ENCODE data around the gene CENPP. TPM values are rescaled to one million over a fixed set of nuclear protein-coding genes. Genes with fewer than 3 reads are reported as not detected.

Gene CENPP
- total and polyA plus RNA-seq, 2 donors from 2014 or later = 1.2 to 4.2 TPM

- Histone ChIP-seq H3K27ac (ENCODE audit: low read depth in 2 of 2, low read length in 2 of 2) (peak within 1 kb of the TSS in 1 of 2 donors; percentile 69), H3K9me3 (ENCODE audit: control insufficient read depth in 2 of 3, insufficient read depth in 1 of 3, low read length in 3 of 3) (peaks cover 0 to 3% (median 0%) of the 10 kb centered on the region in 3 donors), H3K36me3 (ENCODE audit: control insufficient read depth in 2 of 3, insufficient read depth in 3 of 3, low read length in 3 of 3) (no peaks in the 10 kb centered on the region), H3K27me3 (ENCODE audit: control insufficient read depth, insufficient read depth, low read length) (no peaks in the 10 kb centered on the region), H3K9ac (ENCODE audit: low read length in 3 of 3) (peak within 1 kb of the TSS; percentile 6 to 63 (median 31)), H3K4me3 (ENCODE audit: low read length in 3 of 3) (peak within 1 kb of the TSS; percentile 42 to 68 (median 56)), H3K4me1 (ENCODE audit: control insufficient read depth in 2 of 3, insufficient read depth in 2 of 3, low read depth in 1 of 3, low read length in 3 of 3) (peaks cover 0 to 2% (median 0%) of the 10 kb centered on the region in 3 donors)
- no peak for FAIRE-seq
- no peak for TF ChIP-seq CTCF (IDR thresholded peaks at IDR 0.05; ENCODE audit: borderline replicate concordance, extremely low read depth, insufficient read depth)
- intact Hi-C loops (cut with DNase I) = no loop called here
- DNase-seq = peak in 2 of 5 donors; percentile 22 to 78
Observed at GRCh38 chr9:92535940-92536850, 210.4 kb downstream of the CENPP start, which contains the start of gene ECM2. Gene ECM2 (minus strand): TSS chr9:92535990. CDS start chr9:92522866, 13,124 bp downstream.

GRCh38 chr9:92538541-92538940 lies 212.8 kb downstream of the CENPP start:
- Histone ChIP-seq H3K4me3 (ENCODE audit: low read length in 3 of 3) (no peak overlapping the region), H3K36me3 (ENCODE audit: control insufficient read depth in 2 of 3, insufficient read depth in 3 of 3, low read length in 3 of 3) (no peaks in the 10 kb centered on the region), H3K27ac (ENCODE audit: low read depth in 2 of 2, low read length in 2 of 2) (no peak overlapping the region), H3K9me3 (ENCODE audit: control insufficient read depth in 2 of 3, insufficient read depth in 1 of 3, low read length in 3 of 3) (no peaks in the 10 kb centered on the region), H3K27me3 (ENCODE audit: control insufficient read depth, insufficient read depth, low read length) (no peaks in the 10 kb centered on the region), H3K9ac (ENCODE audit: low read length in 3 of 3) (no peak overlapping the region), H3K4me1 (ENCODE audit: control insufficient read depth in 2 of 3, insufficient read depth in 2 of 3, low read depth in 1 of 3, low read length in 3 of 3) (peaks cover 0 to 2% (median 0%) of the 10 kb centered on the region in 3 donors)
- TF ChIP-seq CTCF (IDR thresholded peaks at IDR 0.05; ENCODE audit: borderline replicate concordance, extremely low read depth, insufficient read depth) = no peak
- DNase-seq = no peak
- no peak for FAIRE-seq
- intact Hi-C loops (cut with DNase I) = no loop called here

GRCh38 chr9:92543972-92544371 lies 218.2 kb downstream of the CENPP start:
- Histone ChIP-seq H3K4me3 (ENCODE audit: low read length in 3 of 3) (no peak overlapping the region), H3K9me3 (ENCODE audit: control insufficient read depth in 2 of 3, insufficient read depth in 1 of 3, low read length in 3 of 3) (no peaks in the 10 kb centered on the region), H3K27me3 (ENCODE audit: control insufficient read depth, insufficient read depth, low read length) (no peaks in the 10 kb centered on the region), H3K9ac (ENCODE audit: low read length in 3 of 3) (no peak overlapping the region), H3K36me3 (ENCODE audit: control insufficient read depth in 2 of 3, insufficient read depth in 3 of 3, low read length in 3 of 3) (no peaks in the 10 kb centered on the region), H3K4me1 (ENCODE audit: control insufficient read depth in 2 of 3, insufficient read depth in 2 of 3, low read depth in 1 of 3, low read length in 3 of 3) (no peaks in the 10 kb centered on the region), H3K27ac (ENCODE audit: low read depth in 2 of 2, low read length in 2 of 2) (no peak overlapping the region)
- TF ChIP-seq CTCF (IDR thresholded peaks at IDR 0.05; ENCODE audit: borderline replicate concordance, extremely low read depth, insufficient read depth) = no peak
- intact Hi-C loops (cut with DNase I) = no loop called here
- DNase-seq (no peak), FAIRE-seq (no peak)

Data from kidney (tissue), 14 donors.